ENCODE measurements around the gene PRKCB. TPM values are rescaled to one million over a fixed set of nuclear protein-coding genes. Genes with fewer than 3 reads are reported as not detected.

Gene PRKCB
- total RNA-seq, 2 experiments from 2014 or later, result 21.0 to 51.6 TPM

- Histone ChIP-seq H3K4me1 (ENCODE audit: insufficient read depth, low read length, poor library complexity, severe bottlenecking) (no peaks in the 10 kb centered on the region), H3K4me3 (ENCODE audit: low read depth, low read length, poor library complexity, severe bottlenecking) (no peak overlapping the region), H3K9me3 (ENCODE audit: low read length) (no peaks in the 10 kb centered on the region), H3K4me2 (ENCODE audit: low read length) (no peak overlapping the region), H3K9me2 (ENCODE audit: insufficient read depth, low read length) (no peaks in the 10 kb centered on the region), H4K20me1 (ENCODE audit: insufficient read depth, low read length) (no peaks in the 10 kb centered on the region), H3K79me2 (ENCODE audit: insufficient read depth, low read depth, low read length) (no peaks in the 10 kb centered on the region), H3K27ac (ENCODE audit: low read depth, low read length, poor library complexity, severe bottlenecking) (no peak overlapping the region), H3K36me3 (ENCODE audit: insufficient read depth, low read length) (peaks cover 4% of the 10 kb centered on the region; the same call in 1 of the 2 replicates), H2AFZ (ENCODE audit: low read length) (no peak overlapping the region)
- intact Hi-C loops (cut with micrococcal nuclease; ENCODE audit: unreplicated experiment), result no loop called here
- DNase-seq (ENCODE audit: low spot score), result no peak
- POLR2A ChIA-PET, result interaction anchor here (0.7 kb wide), 1 partner anchor 105 kb away, joined by 3 read pairs; no protein-coding TSS in a partner anchor
- no TSS peak for BruUV-seq (replicated peaks)
- no peak for TF ChIP-seq CTCF (conservative IDR thresholded peaks at IDR 0.05; ENCODE audit: low read length)
- no peak for TF ChIP-seq EZH2phosphoT487 (IDR thresholded peaks at IDR 0.05; ENCODE audit: borderline replicate concordance, low read depth, low read length)
- CTCF ChIA-PET (ENCODE audit: unreplicated experiment), result no interaction called here
Observed at GRCh38 chr16:24188751-24189318, 353.1 kb downstream of the PRKCB start.

- TF ChIP-seq CTCF (conservative IDR thresholded peaks at IDR 0.05; ENCODE audit: low read length), result no peak
- TF ChIP-seq EZH2phosphoT487 (IDR thresholded peaks at IDR 0.05; ENCODE audit: borderline replicate concordance, low read depth, low read length), result no peak
- H3K9me2 ChIP-seq (ENCODE audit: insufficient read depth, low read length), result no peaks in the 10 kb centered on the region
- H3K4me3 ChIP-seq (ENCODE audit: low read depth, low read length, poor library complexity, severe bottlenecking), result no peak overlapping the region
- ChIA-PET POLR2A (interaction anchor here (0.6 kb wide), 2 partner anchors 20 to 61 kb away, joined by 3 to 4 read pairs; no protein-coding TSS in a partner anchor), CTCF (ENCODE audit: unreplicated experiment) (no interaction called here)
- no peak for DNase-seq (ENCODE audit: low spot score)
- BruUV-seq (replicated peaks), result no TSS peak
- intact Hi-C loops (cut with micrococcal nuclease; ENCODE audit: unreplicated experiment), result no loop called here
- H3K27ac ChIP-seq (ENCODE audit: low read depth, low read length, poor library complexity, severe bottlenecking), result no peak overlapping the region
- H3K79me2 ChIP-seq (ENCODE audit: insufficient read depth, low read depth, low read length), result no peaks in the 10 kb centered on the region
- H3K36me3 ChIP-seq (ENCODE audit: insufficient read depth, low read length), result peaks cover 4% of the 10 kb centered on the region; the same call in 1 of the 2 replicates
- H3K4me2 ChIP-seq (ENCODE audit: low read length), result no peak overlapping the region
- H3K4me1 ChIP-seq (ENCODE audit: insufficient read depth, low read length, poor library complexity, severe bottlenecking), result no peaks in the 10 kb centered on the region
- no peak overlapping the region for H2AFZ ChIP-seq (ENCODE audit: low read length)
- no peaks in the 10 kb centered on the region for H3K9me3 ChIP-seq (ENCODE audit: low read length)
- H4K20me1 ChIP-seq (ENCODE audit: insufficient read depth, low read length), result no peaks in the 10 kb centered on the region
Observed at GRCh38 chr16:24189941-24190340, 354.2 kb downstream of the PRKCB start.

GRCh38 chr16:24191876-24192402 lies 356.2 kb downstream of the PRKCB start:
- ChIA-PET POLR2A (no interaction called here), CTCF (ENCODE audit: unreplicated experiment) (no interaction called here)
- Histone ChIP-seq H3K9me2 (ENCODE audit: insufficient read depth, low read length) (no peaks in the 10 kb centered on the region), H3K9me3 (ENCODE audit: low read length) (no peaks in the 10 kb centered on the region), H3K27ac (ENCODE audit: low read depth, low read length, poor library complexity, severe bottlenecking) (no peak overlapping the region), H3K4me1 (ENCODE audit: insufficient read depth, low read length, poor library complexity, severe bottlenecking) (no peaks in the 10 kb centered on the region), H3K36me3 (ENCODE audit: insufficient read depth, low read length) (peaks cover 4% of the 10 kb centered on the region; the same call in 1 of the 2 replicates), H2AFZ (ENCODE audit: low read length) (no peak overlapping the region), H3K4me2 (ENCODE audit: low read length) (no peak overlapping the region), H3K4me3 (ENCODE audit: low read depth, low read length, poor library complexity, severe bottlenecking) (no peak overlapping the region), H4K20me1 (ENCODE audit: insufficient read depth, low read length) (no peaks in the 10 kb centered on the region), H3K79me2 (ENCODE audit: insufficient read depth, low read depth, low read length) (no peaks in the 10 kb centered on the region)
- no peak for DNase-seq (ENCODE audit: low spot score)
- no peak for TF ChIP-seq EZH2phosphoT487 (IDR thresholded peaks at IDR 0.05; ENCODE audit: borderline replicate concordance, low read depth, low read length)
- TF ChIP-seq CTCF (conservative IDR thresholded peaks at IDR 0.05; ENCODE audit: low read length), result no peak
- intact Hi-C loops (cut with micrococcal nuclease; ENCODE audit: unreplicated experiment), result no loop called here
- BruUV-seq (replicated peaks), result no TSS peak

All from OCI-LY7 (cell line).